C1 segment of cervical spinal cord (tissue), 14 donors: ENCODE data around the gene CUEDC1.

Experiments used
- DNase-seq, 14 donors: peaks; one replicate each; lab custom pipeline; 2025; lab: John Stamatoyannopoulos, UW

Gene CUEDC1

GRCh38 chr17:57955183-57955931, at the start of gene CUEDC1:
CUEDC1 (minus strand) TSS chr17:57955412; CDS start chr17:57885564, 69,848 bp downstream.
- DNase-seq: peak in 10 of 14 donors; percentile 48 to 82 (median 69)

GRCh38 chr17:58004060-58004459, 48.8 kb upstream of the CUEDC1 start:
- DNase-seq: no peak

GRCh38 chr17:58002973-58003372, 47.8 kb upstream of the CUEDC1 start:
- DNase-seq: no peak

GRCh38 chr17:58002154-58002948, 47.1 kb upstream of the CUEDC1 start:
- DNase-seq: no peak

GRCh38 chr17:58001461-58002124, 46.4 kb upstream of the CUEDC1 start:
- DNase-seq: no peak

GRCh38 chr17:57999496-58000017, 44.3 kb upstream of the CUEDC1 start:
- DNase-seq: peak in 1 of 14 donors; percentile 42

GRCh38 chr17:57999010-57999495, 43.8 kb upstream of the CUEDC1 start:
- DNase-seq: no peak

GRCh38 chr17:57997085-57997809, 42.0 kb upstream of the CUEDC1 start:
- DNase-seq: no peak

GRCh38 chr17:57995076-57995956, 40.1 kb upstream of the CUEDC1 start:
- peak in 10 of 14 donors; percentile 9 to 71 (median 50) for DNase-seq

GRCh38 chr17:57994436-57994835, 39.2 kb upstream of the CUEDC1 start:
- DNase-seq: no peak

GRCh38 chr17:57993471-57994365, 38.5 kb upstream of the CUEDC1 start:
- no peak for DNase-seq

GRCh38 chr17:57991537-57991936, 36.3 kb upstream of the CUEDC1 start:
- no peak for DNase-seq

GRCh38 chr17:57990037-57990436, 34.8 kb upstream of the CUEDC1 start:
- no peak for DNase-seq

GRCh38 chr17:57988301-57989250, 33.4 kb upstream of the CUEDC1 start:
- peak in 12 of 14 donors; percentile 64 to 89 (median 78) for DNase-seq

- DNase-seq: peak; percentile 50 to 91 (median 86)
These were observed 32.5 kb upstream of the CUEDC1 start, which contains the start of gene VEZF1 for GRCh38 chr17:57987581-57988300. VEZF1 (minus strand) TSS chr17:57988254; CDS start chr17:57988111, 143 bp downstream.

GRCh38 chr17:57986841-57987580, 31.8 kb upstream of the CUEDC1 start:
- DNase-seq: peak in 9 of 14 donors; percentile 27 to 83 (median 75)
